Panc1 (cell line): ENCODE results near the gene RIMBP2. TPM values are rescaled to one million over a fixed set of nuclear protein-coding genes. Genes with fewer than 3 reads are reported as not detected.

Experiments
- ATAC-seq: fragments of 200-7000 bp; cut with Tn5 transposase; 2 replicates; pipeline ENCODE4 v1.9.1; 2020; ENCODE audit warnings: mild to moderate bottlenecking, moderate library complexity
- BruUV-seq: library from RNA; stranded (reverse); fragments of 400-500 nt; replicated peaks from 2 replicates; lab custom pipeline; 2021; lab: Mats Ljungman, UMichigan
- CTCF ChIA-PET: fragments of 300-600 bp; sonication (Branson Sonifier 250); formaldehyde crosslinking; loops from one replicate; lab custom pipeline; 2022; ENCODE audit warnings: antibody characterized with exemption; lab: Charles Lee
- POLR2A ChIA-PET: fragments of 300-600 bp; sonication (Branson Sonifier 250); formaldehyde crosslinking; loops from one replicate; lab custom pipeline; 2022; ENCODE audit warnings: antibody characterized with exemption; lab: Charles Lee
- DNase-seq: peaks from one replicate; pipeline ENCODE4 v3.0.0-alpha.2; 2010; ENCODE audit warnings: low read depth, low spot score
- H3K27ac ChIP-seq: 2 replicates; pipeline ENCODE4 v1.5.1; 2011; ENCODE audit warnings: mild to moderate bottlenecking, low read length, inconsistent platforms
- H3K27me3 ChIP-seq: fragments of 200-500 bp; sonication (Bioruptor generic); 2 replicates; pipeline ENCODE4 v1.6.0; 2014; ENCODE audit warnings: low read length, inconsistent platforms; ENCODE audit not compliant: control insufficient read depth, insufficient read depth
- H3K36me3 ChIP-seq: fragments of 200-500 bp; sonication (Bioruptor generic); 2 replicates; pipeline ENCODE4 v1.5.1; 2014; ENCODE audit warnings: inconsistent platforms, mild to moderate bottlenecking, low read length, moderate library complexity; ENCODE audit not compliant: control insufficient read depth, insufficient read depth
- H3K4me1 ChIP-seq: 2 replicates; pipeline ENCODE4 v1.5.1; 2011; ENCODE audit warnings: inconsistent platforms, mild to moderate bottlenecking, low read length, moderate library complexity; ENCODE audit not compliant: control insufficient read depth, insufficient read depth
- H3K4me3 ChIP-seq, 2 experiments: 2 replicates each; pipeline ENCODE4 v1.5.1; 2011 to 2012; ENCODE audit warnings: low read depth in 2 of 2, low read length in 2 of 2, mild to moderate bottlenecking in 2 of 2, inconsistent platforms in 1 of 2, moderate library complexity in 1 of 2
- H3K9me3 ChIP-seq: fragments of 200-500 bp; sonication (Bioruptor generic); 2 replicates; pipeline ENCODE4 v1.5.1; 2014; ENCODE audit warnings: low read depth, mild to moderate bottlenecking, inconsistent platforms, low read length, moderate library complexity; ENCODE audit not compliant: control insufficient read depth, insufficient read depth
- POLR2AphosphoS5 ChIP-seq: IDR thresholded peaks from 2 replicates; pipeline ENCODE4 v1.6.1; 2012; ENCODE audit warnings: mild to moderate bottlenecking, low read depth, low read length, moderate library complexity
- REST ChIP-seq, 2 experiments: IDR thresholded peaks; 2 replicates each; pipeline ENCODE4 v1.6.1; 2011 to 2012; ENCODE audit warnings: low read depth in 2 of 2, control low read depth in 1 of 2, low read length in 1 of 2, mild to moderate bottlenecking in 1 of 2, moderate library complexity in 1 of 2; ENCODE audit not compliant: insufficient read depth in 1 of 2
- SIN3A ChIP-seq: IDR thresholded peaks from 2 replicates; pipeline ENCODE4 v1.6.1; 2012; ENCODE audit warnings: low read depth, mild to moderate bottlenecking, low read length, moderate library complexity, borderline replicate concordance; ENCODE audit not compliant: insufficient read depth
- TCF7L2 ChIP-seq: IDR thresholded peaks from 2 replicates; pipeline ENCODE4 v1.6.1; 2011; ENCODE audit warnings: mild to moderate bottlenecking, low read depth, low read length, inconsistent platforms
- in situ Hi-C: cut with HindIII; loops from 2 replicates; pipeline ENCODE4 v1.10.0; 2016; ENCODE audit warnings: low sequenced_read_pairs, low pct_unique_long_range_greater_than_20kb
- intact Hi-C: fragments of 100-400 bp; cut with micrococcal nuclease; formaldehyde crosslinking; loops from one replicate; pipeline ENCODE4 v1.10.0; 2022; ENCODE audit not compliant: unreplicated experiment
- total RNA-seq: library from RNA; stranded (reverse); gene quantifications from one replicate; pipeline ENCODE4 v1.2.1, GENCODE V29; 2021; ENCODE audit not compliant: unreplicated experiment
- TF ChIP-seq, protein P1 (sequence below): fragments of 450-650 bp; IDR thresholded peaks from 2 replicates; pipeline ENCODE4 v1.5.1; 2017; ENCODE audit warnings: mild to moderate bottlenecking

Gene RIMBP2
- total RNA-seq, 1 experiment from 2014 or later: not detected

GRCh38 chr12:130497321-130497720 lies 218.8 kb downstream of the RIMBP2 start:
- Histone ChIP-seq H3K4me1 (no peaks in the 10 kb centered on the region), H3K36me3 (no peaks in the 10 kb centered on the region), H3K4me3 (no peak overlapping the region), H3K9me3 (no peaks in the 10 kb centered on the region), H3K27me3 (no peaks in the 10 kb centered on the region; the same call in 1 of the 2 replicates), H3K27ac (no peak overlapping the region)
- no TSS peak for BruUV-seq
- POLR2A ChIA-PET: no interaction called here
- ATAC-seq (no peak), DNase-seq (no peak)
- CTCF ChIA-PET: no interaction called here
- no peak for TF ChIP-seq REST (IDR thresholded peaks at IDR 0.05; ENCODE audit: insufficient read depth in 1 of 2, low read depth in 2 of 2, low read length in 1 of 2)
- no peak for TF ChIP-seq POLR2AphosphoS5
- TF ChIP-seq, protein P1, sequence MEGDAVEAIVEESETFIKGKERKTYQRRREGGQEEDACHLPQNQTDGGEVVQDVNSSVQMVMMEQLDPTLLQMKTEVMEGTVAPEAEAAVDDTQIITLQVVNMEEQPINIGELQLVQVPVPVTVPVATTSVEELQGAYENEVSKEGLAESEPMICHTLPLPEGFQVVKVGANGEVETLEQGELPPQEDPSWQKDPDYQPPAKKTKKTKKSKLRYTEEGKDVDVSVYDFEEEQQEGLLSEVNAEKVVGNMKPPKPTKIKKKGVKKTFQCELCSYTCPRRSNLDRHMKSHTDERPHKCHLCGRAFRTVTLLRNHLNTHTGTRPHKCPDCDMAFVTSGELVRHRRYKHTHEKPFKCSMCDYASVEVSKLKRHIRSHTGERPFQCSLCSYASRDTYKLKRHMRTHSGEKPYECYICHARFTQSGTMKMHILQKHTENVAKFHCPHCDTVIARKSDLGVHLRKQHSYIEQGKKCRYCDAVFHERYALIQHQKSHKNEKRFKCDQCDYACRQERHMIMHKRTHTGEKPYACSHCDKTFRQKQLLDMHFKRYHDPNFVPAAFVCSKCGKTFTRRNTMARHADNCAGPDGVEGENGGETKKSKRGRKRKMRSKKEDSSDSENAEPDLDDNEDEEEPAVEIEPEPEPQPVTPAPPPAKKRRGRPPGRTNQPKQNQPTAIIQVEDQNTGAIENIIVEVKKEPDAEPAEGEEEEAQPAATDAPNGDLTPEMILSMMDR: no peak
- no peak for TF ChIP-seq TCF7L2
- no peak for TF ChIP-seq SIN3A
- intact Hi-C loops: no loop called here
- in situ Hi-C loops: no loop called here

DNA sequence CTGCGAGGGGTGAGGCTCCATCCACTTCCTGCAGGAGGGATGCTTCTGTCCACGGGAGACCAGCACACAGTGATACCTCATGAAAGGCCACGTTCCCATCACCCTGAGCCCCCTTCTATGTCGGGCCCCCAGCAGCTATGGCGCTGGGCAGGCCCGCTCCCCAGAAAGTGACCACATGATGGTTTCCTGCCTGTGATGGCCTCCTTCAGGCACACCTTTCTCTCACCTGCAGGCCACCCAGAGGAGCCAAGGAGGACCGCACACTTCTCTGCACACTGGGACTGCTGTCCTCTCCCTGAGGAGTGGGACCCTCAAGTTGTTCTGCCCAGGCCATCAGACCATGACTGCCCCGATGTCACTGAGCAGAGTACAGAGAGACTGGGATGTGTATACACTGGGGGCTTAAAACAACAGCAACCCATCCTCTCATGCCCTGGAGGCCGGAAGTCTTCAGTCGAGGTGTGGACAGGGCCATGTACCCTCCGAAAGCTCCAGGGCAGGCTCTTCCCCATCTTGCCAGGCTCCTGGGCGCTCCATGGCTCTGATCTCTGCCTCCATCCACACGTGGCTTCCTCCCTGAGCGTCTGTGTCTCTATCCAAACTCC lies 219.5 kb downstream of the RIMBP2 start:
- Histone ChIP-seq H3K36me3 (no peaks in the 10 kb centered on the region), H3K27ac (no peak overlapping the region), H3K9me3 (no peaks in the 10 kb centered on the region), H3K4me1 (no peaks in the 10 kb centered on the region), H3K27me3 (no peaks in the 10 kb centered on the region; the same call in none of the 2 replicates), H3K4me3 (no peak overlapping the region)
- no TSS peak for BruUV-seq
- intact Hi-C loops (no loop called here), in situ Hi-C loops (no loop called here)
- DNase-seq (no peak), ATAC-seq (no peak)
- ChIA-PET CTCF (no interaction called here), POLR2A (no interaction called here)
- TF ChIP-seq REST (IDR thresholded peaks at IDR 0.05; ENCODE audit: insufficient read depth in 1 of 2, low read depth in 2 of 2, low read length in 1 of 2) (no peak), TCF7L2 (no peak), POLR2AphosphoS5 (no peak), SIN3A (no peak)
- TF ChIP-seq, protein P1: no peak
